ENCODE results near the gene HDAC4.

HDAC4 gene

GRCh38 chr2:239327536-239328350 lies 73.1 kb downstream of the HDAC4 start:
- no peak for DNase-seq (ENCODE audit: low read depth in 2 of 2)

- peak; percentile 34 to 41 for DNase-seq (ENCODE audit: low read depth in 2 of 2)
Measured at GRCh38 chr2:239326831-239327535, 73.8 kb downstream of the HDAC4 start.

- DNase-seq (ENCODE audit: low read depth in 2 of 2) = no peak
Measured at GRCh38 chr2:239324456-239324855, 76.4 kb downstream of the HDAC4 start.

GRCh38 chr2:239323447-239323846 lies 77.4 kb downstream of the HDAC4 start:
- DNase-seq (ENCODE audit: low read depth in 2 of 2) = no peak

GRCh38 chr2:239322416-239323086 lies 78.3 kb downstream of the HDAC4 start:
- no peak for DNase-seq (ENCODE audit: low read depth in 2 of 2)

- DNase-seq (ENCODE audit: low read depth in 2 of 2) = no peak
Measured at GRCh38 chr2:239321596-239322415, 79.0 kb downstream of the HDAC4 start.

GRCh38 chr2:239318790-239319661 lies 81.8 kb downstream of the HDAC4 start:
- no peak for DNase-seq (ENCODE audit: low read depth in 2 of 2)

GRCh38 chr2:239318151-239318611 lies 82.6 kb downstream of the HDAC4 start:
- no peak for DNase-seq (ENCODE audit: low read depth in 2 of 2)

- DNase-seq (ENCODE audit: low read depth in 2 of 2) = no peak
Measured at GRCh38 chr2:239316562-239317465, 84.0 kb downstream of the HDAC4 start.

GRCh38 chr2:239315308-239315707 lies 85.5 kb downstream of the HDAC4 start:
- DNase-seq (ENCODE audit: low read depth in 2 of 2) = no peak

GRCh38 chr2:239313776-239314175 lies 87.0 kb downstream of the HDAC4 start:
- DNase-seq (ENCODE audit: low read depth in 2 of 2) = no peak

- DNase-seq (ENCODE audit: low read depth in 2 of 2) = no peak
Measured at GRCh38 chr2:239312741-239313667, 87.8 kb downstream of the HDAC4 start.

GRCh38 chr2:239312081-239312511 lies 88.7 kb downstream of the HDAC4 start:
- no peak for DNase-seq (ENCODE audit: low read depth in 2 of 2)

- DNase-seq (ENCODE audit: low read depth in 2 of 2) = no peak
Measured at GRCh38 chr2:239311132-239312040, 89.4 kb downstream of the HDAC4 start.

- DNase-seq (ENCODE audit: low read depth in 2 of 2) = no peak
Measured at GRCh38 chr2:239310401-239311061, 90.3 kb downstream of the HDAC4 start.

GRCh38 chr2:239309398-239310245 lies 91.2 kb downstream of the HDAC4 start:
- DNase-seq (ENCODE audit: low read depth in 2 of 2) = no peak

All from stimulated activated CD8-positive, alpha-beta memory T cell treated with anti-CD3 and anti-CD28 coated beads, Interleukin-7, amount 100 ng/mL, for 1 hour (primary cell).